HCT116 (cell line): ENCODE measurements around the gene NIBAN1. TPM values are rescaled to one million over a fixed set of nuclear protein-coding genes. Genes with fewer than 3 reads are reported as not detected.

Source experiments
- ATAC-seq: fragments of 200-7000 bp; cut with Tn5 transposase; 2 replicates; pipeline ENCODE4 v1.9.1; 2020; ENCODE audit warnings: mild to moderate bottlenecking, moderate library complexity
- BruUV-seq: library from RNA; stranded (reverse); fragments of 400-500 nt; replicated peaks from 2 replicates; lab custom pipeline; 2021; lab: Mats Ljungman, UMichigan
- CTCF ChIA-PET: fragments of 300-600 bp; sonication (Branson Sonifier 250); formaldehyde crosslinking; loops from one replicate; lab custom pipeline; 2021; ENCODE audit warnings: antibody characterized with exemption; lab: Charles Lee
- POLR2A ChIA-PET: fragments of 300-600, 350-600 bp; sonication (Branson Sonifier 250); formaldehyde crosslinking; loops from one replicate; lab custom pipeline; 2021; ENCODE audit warnings: antibody characterized with exemption; lab: Charles Lee
- RAD21 ChIA-PET, 2 experiments: fragments of 300-600 bp; sonication (Branson Sonifier 250); formaldehyde crosslinking; loops; one replicate each; lab custom pipeline; 2023; ENCODE audit warnings: low total read pairs in 2 of 2; ENCODE audit not compliant: uncharacterized antibody in 2 of 2, unreplicated experiment in 2 of 2, low non-redundant PET in 1 of 2; lab: Charles Lee
- DNase-seq: peaks from one replicate; pipeline ENCODE4 v3.0.0-alpha.2; 2010; ENCODE audit warnings: low read depth, low spot score
- H2AFZ ChIP-seq: fragments of 200-600 bp; shearing (Covaris generic), sonication (generic); 2 replicates; pipeline ENCODE4 v1.6.1; 2017; ENCODE audit warnings: low read depth, mixed run types, mixed read lengths, antibody characterized with exemption, low read length; ENCODE audit not compliant: poor library complexity, severe bottlenecking
- H3K27ac ChIP-seq: 2 replicates; pipeline ENCODE4 v1.5.1; 2012; ENCODE audit warnings: low read depth, low read length
- H3K27me3 ChIP-seq: fragments of 200-600 bp; sonication (generic); 2 replicates; pipeline ENCODE4 v1.6.1; 2016; ENCODE audit warnings: mixed run types, low read length, mixed read lengths; ENCODE audit not compliant: insufficient read depth
- H3K36me3 ChIP-seq, 2 experiments: fragments of 200-500 bp in 1 of 2; fragments of 200-600 bp in 1 of 2; sonication (Bioruptor generic) in 1 of 2; sonication (generic) in 1 of 2; 2 replicates each; pipeline versions ENCODE4 v1.5.1 to v1.6.1; 2014 to 2016; ENCODE audit warnings: low read length in 2 of 2, inconsistent platforms in 1 of 2, mixed read lengths in 1 of 2, mixed run types in 1 of 2; ENCODE audit not compliant: insufficient read depth in 2 of 2, control insufficient read depth in 1 of 2
- H3K4me1 ChIP-seq, 2 experiments: fragments of 200-600 bp in 1 of 2; sonication (generic) in 1 of 2; 2 replicates each; pipeline versions ENCODE4 v1.5.1 to v1.6.1; 2012 to 2017; ENCODE audit warnings: low read length in 2 of 2, inconsistent platforms in 1 of 2, mild to moderate bottlenecking in 1 of 2, mixed read lengths in 1 of 2, mixed run types in 1 of 2, moderate library complexity in 1 of 2; ENCODE audit not compliant: insufficient read depth in 2 of 2, control insufficient read depth in 1 of 2
- H3K4me2 ChIP-seq: fragments of 200-600 bp; sonication (generic); 2 replicates; pipeline ENCODE4 v1.6.1; 2017; ENCODE audit warnings: mixed run types, low read length, mixed read lengths
- H3K4me3 ChIP-seq, 2 experiments: fragments of 200-600 bp in 1 of 2; sonication (generic) in 1 of 2; replicated peaks in 1 of 2; 2 replicates each; pipeline ENCODE4 v1.5.1; 2011 to 2016; ENCODE audit warnings: low read length in 2 of 2, control low read depth in 1 of 2, low read depth in 1 of 2, mild to moderate bottlenecking in 1 of 2, mixed read lengths in 1 of 2, mixed run types in 1 of 2
- H3K79me2 ChIP-seq: fragments of 200-600 bp; sonication (generic); 2 replicates; pipeline ENCODE4 v1.6.1; 2017; ENCODE audit warnings: mild to moderate bottlenecking, mixed run types, low read length, moderate library complexity, mixed read lengths; ENCODE audit not compliant: insufficient read depth
- H3K9ac ChIP-seq: fragments of 200-600 bp; sonication (generic); 2 replicates; pipeline ENCODE4 v1.6.1; 2016; ENCODE audit warnings: low read length, mixed read lengths
- H3K9me2 ChIP-seq: fragments of 200-600 bp; sonication (generic), shearing (Covaris generic); 2 replicates; pipeline ENCODE4 v1.6.1; 2017; ENCODE audit warnings: mixed run types, mild to moderate bottlenecking, moderate library complexity; ENCODE audit not compliant: insufficient read depth
- H3K9me3 ChIP-seq, 2 experiments: fragments of 200-500 bp in 1 of 2; fragments of 200-600 bp in 1 of 2; sonication (Bioruptor generic) in 1 of 2; sonication (generic) in 1 of 2; 2 replicates each; pipeline ENCODE4 v1.6.1; 2014 to 2017; ENCODE audit warnings: low read length in 2 of 2, mixed read lengths in 2 of 2, inconsistent platforms in 1 of 2, low read depth in 1 of 2, mild to moderate bottlenecking in 1 of 2, mixed run types in 1 of 2, moderate library complexity in 1 of 2; ENCODE audit not compliant: control insufficient read depth in 1 of 2, insufficient read depth in 1 of 2
- H4K20me1 ChIP-seq: fragments of 200-600 bp; sonication (generic), shearing (Covaris generic); 2 replicates; pipeline ENCODE4 v1.6.1; 2017; ENCODE audit warnings: mixed run types, mild to moderate bottlenecking, moderate library complexity; ENCODE audit not compliant: insufficient read depth
- CBX3 ChIP-seq: IDR thresholded peaks from 2 replicates; pipeline ENCODE4 v1.6.1; 2012; ENCODE audit warnings: low read depth
- EZH2 ChIP-seq: fragments of 200-600 bp; sonication (generic); IDR thresholded peaks from 2 replicates; pipeline ENCODE4 v1.6.1; 2017; ENCODE audit warnings: antibody characterized with exemption, mixed run types
- JUND ChIP-seq: IDR thresholded peaks from 2 replicates; pipeline ENCODE4 v1.6.1; 2012
- POLR2A ChIP-seq: IDR thresholded peaks from 2 replicates; pipeline ENCODE4 v1.7.0; 2011; ENCODE audit warnings: borderline replicate concordance; ENCODE audit not compliant: insufficient read depth, insufficient read length; ENCODE audit errors: extremely low read depth
- POLR2AphosphoS5 ChIP-seq: IDR thresholded peaks from 2 replicates; pipeline ENCODE4 v1.6.1; 2011; ENCODE audit warnings: mild to moderate bottlenecking, low read depth, low read length, moderate library complexity
- RAD21 ChIP-seq: IDR thresholded peaks from 2 replicates; pipeline ENCODE4 v1.6.1; 2012; ENCODE audit warnings: low read depth, mild to moderate bottlenecking
- TCF7L2 ChIP-seq: IDR thresholded peaks from 2 replicates; pipeline ENCODE4 v1.7.0; 2011; ENCODE audit warnings: borderline replicate concordance, inconsistent platforms; ENCODE audit not compliant: insufficient read depth, insufficient read length; ENCODE audit errors: extremely low read depth
- YY1 ChIP-seq: IDR thresholded peaks from 2 replicates; pipeline ENCODE4 v1.6.1; 2011; ENCODE audit warnings: low read length, low read depth, moderate library complexity, mild to moderate bottlenecking; ENCODE audit not compliant: insufficient replicate concordance; ENCODE audit errors: extremely low read depth
- ZFX ChIP-seq: fragments of 450-650 bp; IDR thresholded peaks from 2 replicates; pipeline ENCODE4 v1.6.1; 2017
- ZNF274 ChIP-seq: fragments of 200-500 bp; sonication (Bioruptor generic); IDR thresholded peaks from 2 replicates; pipeline ENCODE4 v1.6.1; 2014; ENCODE audit warnings: mild to moderate bottlenecking, low read depth, low read length, inconsistent platforms
- intact Hi-C: fragments of 100-400 bp; cut with micrococcal nuclease; formaldehyde crosslinking; loops from 2 replicates; pipeline ENCODE4 v1.10.0; 2022
- total RNA-seq: library from RNA; stranded (reverse); gene quantifications from one replicate; pipeline ENCODE4 v1.2.1, GENCODE V29; 2021; ENCODE audit not compliant: unreplicated experiment
- TF ChIP-seq, protein P1 (sequence below): IDR thresholded peaks from 2 replicates; pipeline ENCODE4 v1.6.1; 2012

The NIBAN1 gene
- total RNA-seq, 1 experiment from 2014 or later = 10.3 TPM

DNA sequence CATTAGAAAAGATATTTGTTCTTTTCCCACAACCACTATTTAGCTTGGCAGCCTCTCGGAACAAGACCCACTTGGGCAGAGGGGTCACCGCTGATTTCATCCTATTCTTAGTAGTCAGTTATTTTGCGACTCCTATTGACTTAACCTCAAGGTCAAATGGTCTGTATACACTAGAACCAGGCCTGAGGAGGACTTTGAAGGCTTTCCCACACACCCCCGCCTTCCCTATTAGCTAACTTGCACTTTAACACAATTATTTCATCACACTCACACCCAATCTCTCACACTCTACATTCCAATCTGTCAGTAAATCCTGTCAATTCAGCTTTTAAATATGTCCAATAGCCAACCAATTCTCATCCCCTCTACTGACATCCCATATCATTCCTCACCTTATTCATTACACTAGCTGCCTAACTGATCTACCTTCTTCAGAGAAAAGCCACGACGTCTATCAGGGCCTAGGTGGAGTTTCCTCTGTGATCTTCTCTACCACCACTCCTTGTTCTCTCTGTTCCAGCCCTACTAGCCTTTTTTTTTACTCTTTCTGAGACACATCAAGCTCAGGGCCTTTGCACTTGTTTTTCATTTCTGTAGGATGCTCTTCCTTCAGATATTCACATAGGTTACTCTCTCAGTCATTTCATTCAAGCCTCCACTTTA lies 1.0 kb upstream of the NIBAN1 start:
- RAD21 ChIA-PET = no interaction called here
- Histone ChIP-seq H2AFZ (no peak overlapping the region), H3K4me1 (peaks cover 0 to 5% of the 10 kb centered on the region in 2 experiments; a peak in 1 of 4 replicates), H3K4me3 (no peak overlapping the region), H3K27ac (no peak overlapping the region), H3K27me3 (no peaks in the 10 kb centered on the region), H3K4me2 (no peak overlapping the region), H3K9me2 (no peaks in the 10 kb centered on the region), H3K9ac (no peak overlapping the region), H3K79me2 (no peaks in the 10 kb centered on the region), H3K36me3 (no peaks in the 10 kb centered on the region), H3K9me3 (no peaks in the 10 kb centered on the region), H4K20me1 (no peaks in the 10 kb centered on the region)
- CTCF ChIA-PET = no interaction called here
- TF ChIP-seq YY1 = no peak
- no peak for TF ChIP-seq EZH2
- TF ChIP-seq ZFX = no peak
- no peak for TF ChIP-seq POLR2A
- no peak for TF ChIP-seq ZNF274
- no peak for TF ChIP-seq POLR2AphosphoS5
- no peak for TF ChIP-seq CBX3
- no peak for TF ChIP-seq JUND
- no TSS peak for BruUV-seq
- intact Hi-C loops = no loop called here
- ATAC-seq (no peak), DNase-seq (no peak)
- POLR2A ChIA-PET = interaction anchor here (1.5 kb wide), 1 partner anchor 17 kb away, joined by 4 read pairs; no protein-coding TSS in a partner anchor

GRCh38 chr1:184974837-184975115 lies 468 bp upstream of the NIBAN1 start:
- CTCF ChIA-PET = interaction anchor here (1.0 kb wide), 1 partner anchor 170 kb away, joined by 3 read pairs; no protein-coding TSS in a partner anchor
- Histone ChIP-seq H3K9me2 (no peaks in the 10 kb centered on the region), H3K9ac (peak overlapping the region; percentile 55), H3K27me3 (no peaks in the 10 kb centered on the region), H3K27ac (no peak overlapping the region), H3K36me3 (no peaks in the 10 kb centered on the region), H2AFZ (peak overlapping the region; percentile 66), H3K4me3 (peak overlapping the region; percentile 40 to 62; a peak in 3 of 4 replicates), H3K4me1 (peaks cover 0 to 5% of the 10 kb centered on the region in 2 experiments; a peak in 1 of 4 replicates), H3K4me2 (peak overlapping the region; percentile 89), H3K9me3 (no peaks in the 10 kb centered on the region), H3K79me2 (no peaks in the 10 kb centered on the region), H4K20me1 (no peaks in the 10 kb centered on the region)
- DNase-seq (no peak), ATAC-seq (no peak)
- POLR2A ChIA-PET = interaction anchor here (1.5 kb wide), 1 partner anchor 16 kb away, joined by 4 read pairs; no protein-coding TSS in a partner anchor
- no TSS peak for BruUV-seq
- RAD21 ChIA-PET = no interaction called here
- TF ChIP-seq, protein P1, sequence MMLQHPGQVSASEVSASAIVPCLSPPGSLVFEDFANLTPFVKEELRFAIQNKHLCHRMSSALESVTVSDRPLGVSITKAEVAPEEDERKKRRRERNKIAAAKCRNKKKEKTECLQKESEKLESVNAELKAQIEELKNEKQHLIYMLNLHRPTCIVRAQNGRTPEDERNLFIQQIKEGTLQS = no peak
- TF ChIP-seq TCF7L2 (no peak), RAD21 (no peak)
- intact Hi-C loops = no loop called here
